ENCODE results near the gene PANX3. TPM values are rescaled to one million over a fixed set of nuclear protein-coding genes. Genes with fewer than 3 reads are reported as not detected.

Gene PANX3
- total RNA-seq, 1 experiment from 2014 or later = not detected

- peaks cover 7% of the 10 kb centered on the region; the same call in 1 of the 2 replicates for H4K20me1 ChIP-seq (ENCODE audit: low read length)
- no peaks in the 10 kb centered on the region for H3F3A ChIP-seq (ENCODE audit: low read length, unreplicated experiment)
- BruUV-seq (replicated peaks) = no TSS peak
- H3K9me3 ChIP-seq (ENCODE audit: low read length) = no peaks in the 10 kb centered on the region
- peaks cover 31% of the 10 kb centered on the region for H3K79me2 ChIP-seq (ENCODE audit: low read length)
- POLR2A ChIA-PET (ENCODE audit: unreplicated experiment) = no interaction called here
- no peak overlapping the region for H3K4me3 ChIP-seq (ENCODE audit: low read length)
- H3K27me3 ChIP-seq (ENCODE audit: low read length) = no peaks in the 10 kb centered on the region
- H3K9ac ChIP-seq (ENCODE audit: low read length) = no peak overlapping the region
- TF ChIP-seq EZH2 (IDR thresholded peaks at IDR 0.05; ENCODE audit: low read length, unreplicated experiment) (no peak), EZH2phosphoT487 (IDR thresholded peaks at IDR 0.05; ENCODE audit: borderline replicate concordance, low read length) (no peak), CTCF (conservative IDR thresholded peaks at IDR 0.05; ENCODE audit: low read depth, low read length) (no peak)
- CTCF ChIA-PET = no interaction called here
- intact Hi-C loops (cut with micrococcal nuclease) = no loop called here
- no peak overlapping the region for H2AFZ ChIP-seq (ENCODE audit: low read length)
- peaks cover 47% of the 10 kb centered on the region for H3K36me3 ChIP-seq (ENCODE audit: low read depth, low read length)
- ATAC-seq (no peak), DNase-seq (no peak)
- H3K4me1 ChIP-seq (ENCODE audit: insufficient read depth, low read length) = peaks cover 17% of the 10 kb centered on the region
- no peak overlapping the region for H3K4me2 ChIP-seq (ENCODE audit: low read length)
- H3K9me2 ChIP-seq (replicated peaks; ENCODE audit: low read length) = no peaks in the 10 kb centered on the region
- no peak overlapping the region for H3K27ac ChIP-seq (ENCODE audit: low read length)
These were observed 14.4 kb downstream of the PANX3 start for GRCh38 chr11:124625504-124626168.

GRCh38 chr11:124627546-124627945 lies 16.3 kb downstream of the PANX3 start:
- CTCF ChIA-PET = no interaction called here
- H3K27me3 ChIP-seq (ENCODE audit: low read length) = no peaks in the 10 kb centered on the region
- peaks cover 12% of the 10 kb centered on the region for H3K4me1 ChIP-seq (ENCODE audit: insufficient read depth, low read length)
- no peak overlapping the region for H2AFZ ChIP-seq (ENCODE audit: low read length)
- peaks cover 7% of the 10 kb centered on the region; the same call in 1 of the 2 replicates for H4K20me1 ChIP-seq (ENCODE audit: low read length)
- TF ChIP-seq EZH2phosphoT487 (IDR thresholded peaks at IDR 0.05; ENCODE audit: borderline replicate concordance, low read length) = no peak
- no peak for TF ChIP-seq EZH2 (IDR thresholded peaks at IDR 0.05; ENCODE audit: low read length, unreplicated experiment)
- TF ChIP-seq CTCF (conservative IDR thresholded peaks at IDR 0.05; ENCODE audit: low read depth, low read length) = no peak
- H3K9ac ChIP-seq (ENCODE audit: low read length) = no peak overlapping the region
- no peak overlapping the region for H3K27ac ChIP-seq (ENCODE audit: low read length)
- no peak overlapping the region for H3K4me3 ChIP-seq (ENCODE audit: low read length)
- DNase-seq = no peak
- POLR2A ChIA-PET (ENCODE audit: unreplicated experiment) = interaction anchor here (0.6 kb wide), 1 partner anchor 12 kb away, joined by 3 read pairs; no protein-coding TSS in a partner anchor
- H3K9me3 ChIP-seq (ENCODE audit: low read length) = no peaks in the 10 kb centered on the region
- BruUV-seq (replicated peaks) = no TSS peak
- no peak for ATAC-seq
- H3K4me2 ChIP-seq (ENCODE audit: low read length) = no peak overlapping the region
- no peaks in the 10 kb centered on the region for H3K9me2 ChIP-seq (replicated peaks; ENCODE audit: low read length)
- no peaks in the 10 kb centered on the region for H3F3A ChIP-seq (ENCODE audit: low read length, unreplicated experiment)
- peaks cover 65% of the 10 kb centered on the region for H3K36me3 ChIP-seq (ENCODE audit: low read depth, low read length)
- intact Hi-C loops (cut with micrococcal nuclease) = no loop called here
- H3K79me2 ChIP-seq (ENCODE audit: low read length) = peaks cover 31% of the 10 kb centered on the region

GRCh38 chr11:124629961-124630360 lies 18.7 kb downstream of the PANX3 start:
- no peak for DNase-seq
- BruUV-seq (replicated peaks) = no TSS peak
- Histone ChIP-seq H4K20me1 (ENCODE audit: low read length) (peaks cover 4% of the 10 kb centered on the region; the same call in 1 of the 2 replicates), H3K4me2 (ENCODE audit: low read length) (no peak overlapping the region), H3K79me2 (ENCODE audit: low read length) (peaks cover 8% of the 10 kb centered on the region), H3K4me1 (ENCODE audit: insufficient read depth, low read length) (no peaks in the 10 kb centered on the region), H3K9me2 (replicated peaks; ENCODE audit: low read length) (no peaks in the 10 kb centered on the region), H3K9me3 (ENCODE audit: low read length) (no peaks in the 10 kb centered on the region), H3K9ac (ENCODE audit: low read length) (no peak overlapping the region), H3F3A (ENCODE audit: low read length, unreplicated experiment) (no peaks in the 10 kb centered on the region), H3K27me3 (ENCODE audit: low read length) (no peaks in the 10 kb centered on the region), H3K27ac (ENCODE audit: low read length) (no peak overlapping the region), H3K4me3 (ENCODE audit: low read length) (no peak overlapping the region), H3K36me3 (ENCODE audit: low read depth, low read length) (peaks cover 76% of the 10 kb centered on the region), H2AFZ (ENCODE audit: low read length) (no peak overlapping the region)
- ChIA-PET POLR2A (ENCODE audit: unreplicated experiment) (no interaction called here), CTCF (no interaction called here)
- no peak for ATAC-seq
- intact Hi-C loops (cut with micrococcal nuclease) = no loop called here
- no peak for TF ChIP-seq EZH2phosphoT487 (IDR thresholded peaks at IDR 0.05; ENCODE audit: borderline replicate concordance, low read length)
- no peak for TF ChIP-seq CTCF (conservative IDR thresholded peaks at IDR 0.05; ENCODE audit: low read depth, low read length)
- TF ChIP-seq EZH2 (IDR thresholded peaks at IDR 0.05; ENCODE audit: low read length, unreplicated experiment) = no peak
